NCI-H1417 (cell line): ENCODE measurements around the gene ANKH.

Experiments used
- DNase-seq, 3 experiments: peaks; one replicate each; lab custom pipeline; 2025; lab: John Stamatoyannopoulos, UW

ANKH gene

GRCh38 chr5:14713476-14714390, 157.8 kb downstream of the ANKH start:
- no peak for DNase-seq

GRCh38 chr5:14712666-14713065, 158.9 kb downstream of the ANKH start:
- DNase-seq = no peak

- no peak for DNase-seq
Observed at GRCh38 chr5:14712131-14712530, 159.4 kb downstream of the ANKH start.

- no peak for DNase-seq
Observed at GRCh38 chr5:14710313-14710994, 161.1 kb downstream of the ANKH start.

GRCh38 chr5:14708551-14708950, 163.0 kb downstream of the ANKH start:
- DNase-seq = no peak

- DNase-seq = no peak
Observed at GRCh38 chr5:14707811-14708390, 163.7 kb downstream of the ANKH start.

- DNase-seq = no peak
Observed at GRCh38 chr5:14706615-14707021, 165.0 kb downstream of the ANKH start.

- DNase-seq = no peak
Observed at GRCh38 chr5:14705556-14705955, 166.0 kb downstream of the ANKH start.

- no peak for DNase-seq
Observed at GRCh38 chr5:14702238-14702839, 169.2 kb downstream of the ANKH start.

- DNase-seq = no peak
Observed at GRCh38 chr5:14701556-14701955, 170.0 kb downstream of the ANKH start.

- DNase-seq = no peak
Observed at GRCh38 chr5:14700478-14701436, 170.8 kb downstream of the ANKH start.

- DNase-seq = no peak
Observed at GRCh38 chr5:14699807-14700400, 171.7 kb downstream of the ANKH start.

- no peak for DNase-seq
Observed at GRCh38 chr5:14699159-14699558, 172.4 kb downstream of the ANKH start.

GRCh38 chr5:14698495-14698894, 173.1 kb downstream of the ANKH start:
- DNase-seq = no peak

GRCh38 chr5:14696851-14697250, 174.7 kb downstream of the ANKH start:
- no peak for DNase-seq

GRCh38 chr5:14696057-14696456, 175.5 kb downstream of the ANKH start:
- no peak for DNase-seq

GRCh38 chr5:14695152-14695551, 176.4 kb downstream of the ANKH start:
- DNase-seq = no peak

GRCh38 chr5:14693070-14693469, 178.5 kb downstream of the ANKH start:
- no peak for DNase-seq

GRCh38 chr5:14687023-14687665, 184.4 kb downstream of the ANKH start:
- no peak for DNase-seq

- DNase-seq = no peak
Observed at GRCh38 chr5:14686517-14686916, 185.1 kb downstream of the ANKH start.
